IMR-90 (cell line): ENCODE data around the gene TSPAN4. TPM values are rescaled to one million over a fixed set of nuclear protein-coding genes. Genes with fewer than 3 reads are reported as not detected.

Experiments used
- ATAC-seq: fragments of 200-7000 bp; cut with Tn5 transposase; 2 replicates; pipeline ENCODE4 v1.9.1; 2020; ENCODE audit warnings: low read depth, mild to moderate bottlenecking, moderate library complexity
- BruUV-seq: library from RNA; stranded (reverse); fragments of 400-500 nt; replicated peaks from 2 replicates; lab custom pipeline; 2021; lab: Mats Ljungman, UMichigan
- CTCF ChIA-PET: fragments of 300-600 bp; formaldehyde crosslinking; extraction: SDS; loops from one replicate; lab custom pipeline; 2021; ENCODE audit warnings: antibody characterized with exemption; lab: Yijun Ruan, JAX
- POLR2A ChIA-PET: fragments of 300-600 bp; sonication (Branson Sonifier 250); formaldehyde crosslinking; loops from one replicate; lab custom pipeline; 2022; ENCODE audit warnings: antibody characterized with exemption; ENCODE audit not compliant: unreplicated experiment; lab: Charles Lee
- DNase-seq: peaks from one replicate; pipeline ENCODE4 v3.0.0; 2013
- H2AFZ ChIP-seq: replicated peaks from 2 replicates; pipeline ENCODE3; 2013; ENCODE audit warnings: low read length, mild to moderate bottlenecking; ENCODE audit not compliant: poor library complexity
- H2AK5ac ChIP-seq: 2 replicates; pipeline ENCODE4 v1.6.1; 2013; ENCODE audit warnings: low read depth, low read length, inconsistent platforms
- H2AK9ac ChIP-seq: replicated peaks from 2 replicates; pipeline ENCODE3; 2013; ENCODE audit warnings: mild to moderate bottlenecking, low read depth, low read length, moderate library complexity; ENCODE audit not compliant: poor library complexity
- H2BK120ac ChIP-seq: 2 replicates; pipeline ENCODE4 v1.6.1; 2013; ENCODE audit warnings: low read depth, low read length, inconsistent platforms
- H2BK15ac ChIP-seq: 3 replicates; pipeline ENCODE4 v1.6.1; 2013; ENCODE audit warnings: low read depth, low read length, inconsistent platforms
- H2BK20ac ChIP-seq: 2 replicates; pipeline ENCODE4 v1.6.1; 2013; ENCODE audit warnings: low read depth, mild to moderate bottlenecking, inconsistent platforms, low read length, moderate library complexity
- H2BK5ac ChIP-seq: 2 replicates; pipeline ENCODE4 v1.6.1; 2013; ENCODE audit warnings: mild to moderate bottlenecking, low read depth, low read length, inconsistent platforms; ENCODE audit not compliant: poor library complexity, severe bottlenecking
- H3K14ac ChIP-seq: replicated peaks from 2 replicates; pipeline ENCODE4 v1.6.1; 2013; ENCODE audit warnings: low read depth, low read length, inconsistent platforms
- H3K18ac ChIP-seq: 2 replicates; pipeline ENCODE4 v1.6.1; 2013; ENCODE audit warnings: low read depth, low read length, control low read depth
- H3K23ac ChIP-seq: 2 replicates; pipeline ENCODE4 v1.6.1; 2013; ENCODE audit warnings: low read depth, low read length, inconsistent platforms
- H3K27ac ChIP-seq: 2 replicates; pipeline ENCODE4 v1.5.1; 2013; ENCODE audit warnings: mild to moderate bottlenecking, control low read depth, low read length; ENCODE audit not compliant: insufficient read depth
- H3K27me3 ChIP-seq: 2 replicates; pipeline ENCODE4 v1.6.1; 2013; ENCODE audit warnings: low read length; ENCODE audit not compliant: control insufficient read depth, insufficient read depth
- H3K36me3 ChIP-seq: 2 replicates; pipeline ENCODE4 v1.6.1; 2013; ENCODE audit warnings: low read length, mixed read lengths; ENCODE audit not compliant: control insufficient read depth, insufficient read depth
- H3K4ac ChIP-seq: 2 replicates; pipeline ENCODE4 v1.6.1; 2013; ENCODE audit warnings: low read depth, low read length, inconsistent platforms
- H3K4me1 ChIP-seq: 2 replicates; pipeline ENCODE4 v1.6.1; 2013; ENCODE audit warnings: low read length, mixed read lengths; ENCODE audit not compliant: control insufficient read depth, insufficient read depth
- H3K4me2 ChIP-seq: 2 replicates; pipeline ENCODE4 v1.6.1; 2013; ENCODE audit warnings: low read depth, mild to moderate bottlenecking, control low read depth, low read length, moderate library complexity
- H3K4me3 ChIP-seq: 2 replicates; pipeline ENCODE4 v1.5.1; 2013; ENCODE audit warnings: low read depth, mild to moderate bottlenecking, control low read depth, low read length, moderate library complexity; ENCODE audit not compliant: insufficient read depth
- H3K56ac ChIP-seq: 2 replicates; pipeline ENCODE4 v1.6.1; 2013; ENCODE audit warnings: low read length, inconsistent platforms; ENCODE audit not compliant: insufficient read depth; ENCODE audit errors: extremely low read depth
- H3K79me1 ChIP-seq, 2 experiments: 2 replicates each; pipeline ENCODE4 v1.6.1; 2013; ENCODE audit warnings: low read length in 2 of 2, inconsistent platforms in 1 of 2, low read depth in 1 of 2
- H3K9ac ChIP-seq: 2 replicates; pipeline ENCODE4 v1.6.1; 2013; ENCODE audit warnings: low read depth, low read length, control low read depth
- H3K9me1 ChIP-seq: 2 replicates; pipeline ENCODE4 v1.6.1; 2013; ENCODE audit warnings: low read length, inconsistent platforms; ENCODE audit not compliant: insufficient read depth
- H3K9me3 ChIP-seq: 2 replicates; pipeline ENCODE4 v1.6.1; 2013; ENCODE audit warnings: low read length; ENCODE audit not compliant: control insufficient read depth, insufficient read depth
- H4K20me1 ChIP-seq: 2 replicates; pipeline ENCODE4 v1.6.1; 2013; ENCODE audit warnings: low read length, inconsistent platforms; ENCODE audit not compliant: insufficient read depth
- H4K5ac ChIP-seq: 2 replicates; pipeline ENCODE4 v1.6.1; 2013; ENCODE audit warnings: mild to moderate bottlenecking, low read depth, low read length, control low read depth
- H4K8ac ChIP-seq, 2 experiments: 2 replicates each; pipeline ENCODE4 v1.6.1; 2013; ENCODE audit warnings: low read depth in 2 of 2, low read length in 2 of 2, control low read depth in 1 of 2, inconsistent platforms in 1 of 2
- H4K91ac ChIP-seq: 2 replicates; pipeline ENCODE4 v1.6.1; 2013; ENCODE audit warnings: low read depth, low read length, inconsistent platforms; ENCODE audit not compliant: insufficient read depth
- CHD1 ChIP-seq: IDR thresholded peaks from 2 replicates; pipeline ENCODE4 v1.6.1; 2012; ENCODE audit warnings: low read depth, low read length, improper control_type of control experiment
- MXI1 ChIP-seq: IDR thresholded peaks from 2 replicates; pipeline ENCODE4 v1.6.1; 2012; ENCODE audit warnings: low read depth, mild to moderate bottlenecking, low read length, moderate library complexity, borderline replicate concordance
- NFE2L2 ChIP-seq: fragments of 150-350 bp; IDR thresholded peaks from 2 replicates; pipeline ENCODE4 v1.6.1; 2016; ENCODE audit warnings: low read depth, mild to moderate bottlenecking, low read length
- POLR2A ChIP-seq: IDR thresholded peaks from 2 replicates; pipeline ENCODE4 v1.6.1; 2012; ENCODE audit warnings: mild to moderate bottlenecking, low read depth, low read length
- RAD21 ChIP-seq: IDR thresholded peaks from 2 replicates; pipeline ENCODE4 v1.6.1; 2012; ENCODE audit warnings: low read length, improper control_type of control experiment
- USF2 ChIP-seq: fragments of 150-350 bp; IDR thresholded peaks from 2 replicates; pipeline ENCODE4 v1.6.1; 2017; ENCODE audit warnings: mild to moderate bottlenecking, antibody characterized with exemption, low read length, low read depth
- WGBS, 2 experiments: methylation state at CpG; one replicate each; pipeline versions ENCODE4 v1.1.5 to v1.1.7; 2013; ENCODE audit warnings: missing lambda C conversion rate in 2 of 2; ENCODE audit not compliant: insufficient read length in 1 of 2; ENCODE audit errors: extremely low coverage in 2 of 2; 5-methylcytosine and 5-hydroxymethylcytosine counted together
- dilution Hi-C: fragments of 300-500 bp; cut with HindIII; formaldehyde crosslinking; loops from one replicate; pipeline ENCODE4 v1.14.3; 2018; ENCODE audit warnings: low sequenced_read_pairs; ENCODE audit not compliant: unreplicated experiment
- in situ Hi-C: fragments of 300-500 bp; cut with MboI; formaldehyde crosslinking; loops from 3 replicates; pipeline ENCODE4 v1.14.3; 2019; ENCODE audit warnings: low sequenced_read_pairs, inconsistent platforms, mixed read lengths
- intact Hi-C: fragments of 100-400 bp; cut with micrococcal nuclease; formaldehyde crosslinking; loops from 2 replicates; pipeline ENCODE4 v1.10.0; 2022
- polyA plus RNA-seq, 3 experiments: library from polyadenylated mRNA; depleted of rRNA; stranded (reverse); fragments of >200 nt; gene quantifications; 2 replicates each; pipeline ENCODE4 v1.2.3, GENCODE V29; 2012; ENCODE audit warnings: low replicate concordance in 1 of 3
- total RNA-seq: library from RNA; depleted of rRNA; stranded (reverse); fragments of >200 nt; gene quantifications from 2 replicates; pipeline ENCODE4 v1.2.3, GENCODE V29; 2012

The TSPAN4 gene
- total and polyA plus RNA-seq, 2 of the 4 experiments (the other 2 are of a cell fraction), result 161 to 293 TPM

DNA sequence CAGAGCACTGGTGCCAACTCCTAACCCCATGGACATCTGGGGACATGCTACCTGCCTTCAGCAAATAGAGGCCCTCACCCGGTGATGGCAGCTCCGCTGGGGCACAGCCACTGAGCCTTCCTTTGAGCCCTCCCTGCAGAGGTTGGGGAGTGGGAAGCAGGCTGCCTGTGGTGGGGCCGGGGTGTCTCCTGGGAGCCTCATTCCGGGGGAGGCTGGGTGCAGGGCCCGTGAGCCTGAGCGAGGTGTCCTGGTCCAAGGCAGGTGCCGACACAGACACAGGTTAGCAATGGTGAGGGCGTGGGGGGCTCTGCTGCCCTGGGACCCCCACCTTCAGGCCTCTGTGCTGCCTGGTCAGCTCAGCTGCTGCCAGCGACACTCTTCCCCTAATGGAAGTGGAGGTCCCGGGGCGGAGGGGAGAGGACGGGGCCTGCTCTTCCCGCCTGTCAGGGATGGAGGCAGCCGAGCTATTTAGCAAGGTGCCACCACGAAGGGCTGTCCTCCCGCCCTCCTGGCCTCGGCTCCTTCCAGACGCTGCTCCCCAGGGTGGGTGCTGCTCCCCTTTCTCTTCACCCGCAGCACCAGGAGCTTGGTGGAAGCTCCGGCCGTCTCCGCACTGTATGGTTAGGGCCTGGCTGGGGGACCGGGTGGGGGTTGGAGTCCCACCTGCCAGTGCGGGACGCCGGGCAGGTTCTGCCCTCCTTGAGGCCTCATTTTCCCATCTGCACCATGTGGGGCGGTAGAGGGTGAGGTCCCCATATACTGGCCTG is 11.2 kb downstream of the TSPAN4 start:
- Histone ChIP-seq H4K5ac (no peak overlapping the region), H4K20me1 (peaks cover 75% of the 10 kb centered on the region), H3K4ac (no peak overlapping the region), H3K4me2 (no peak overlapping the region), H4K8ac (no peak overlapping the region), H3K14ac (no peak overlapping the region), H2AFZ (no peak overlapping the region), H3K4me3 (no peak overlapping the region), H3K23ac (no peak overlapping the region), H3K56ac (no peak overlapping the region), H3K36me3 (peaks cover 20% of the 10 kb centered on the region), H4K91ac (no peak overlapping the region), H3K79me1 (peaks cover 9 to 83% of the 10 kb centered on the region in 2 experiments), H3K4me1 (peaks cover 14% of the 10 kb centered on the region; the same call in 1 of the 2 replicates), H3K9me3 (no peaks in the 10 kb centered on the region), H3K18ac (no peak overlapping the region), H2BK120ac (no peak overlapping the region), H3K9me1 (no peaks in the 10 kb centered on the region), H2BK15ac (no peak overlapping the region), H3K9ac (no peak overlapping the region), H2AK5ac (no peak overlapping the region), H3K27me3 (no peaks in the 10 kb centered on the region), H3K27ac (no peak overlapping the region), H2BK20ac (no peak overlapping the region), H2BK5ac (no peak overlapping the region), H2AK9ac (peak overlapping the region; percentile 28)
- intact Hi-C loops (no loop called here), in situ Hi-C loops (no loop called here), dilution Hi-C loops (no loop called here)
- 95% methylated on average over 11 of the region's 27 CpGs; no CpG with 5 or more reads in 1 of the 2 experiments for WGBS, 2 experiments
- CTCF ChIA-PET, result no interaction called here
- no peak for TF ChIP-seq USF2
- no peak for TF ChIP-seq CHD1
- TF ChIP-seq MXI1, result no peak
- no peak for TF ChIP-seq NFE2L2
- no peak for TF ChIP-seq POLR2A
- TF ChIP-seq RAD21, result no peak
- POLR2A ChIA-PET, result no interaction called here
- no peak for ATAC-seq
- no peak for DNase-seq
- BruUV-seq, result no TSS peak
